Renal pelvis (tissue), 4 donors: ENCODE measurements around the gene ECPAS. TPM values are rescaled to one million over a fixed set of nuclear protein-coding genes. Genes with fewer than 3 reads are reported as not detected.
"Not testable (repeated sequence)": the region's sequence is repeated elsewhere in the genome, so short reads cannot be mapped to it uniquely, and the experiment has no call there.

Source experiments
- DNase-seq: peaks from one replicate; pipeline ENCODE4 v3.0.0-alpha.2; 2013
- polyA plus RNA-seq, 3 donors: library from polyadenylated mRNA; unstranded; fragments of 120-200 nt; gene quantifications; one replicate each; pipeline ENCODE4 v1.2.1, GENCODE V29; 2013; ENCODE audit not compliant: insufficient read length in 3 of 3

The ECPAS gene
- polyA plus RNA-seq, 3 donors, result 74.0 to 89.7 (median 77.7) TPM

- peak; percentile 68 for DNase-seq
Measured at GRCh38 chr9:111482694-111483438, 1.3 kb downstream of the ECPAS start.

GRCh38 chr9:111481885-111482636 is 2.1 kb downstream of the ECPAS start:
- peak; percentile 31 for DNase-seq

- DNase-seq, result no peak
Measured at GRCh38 chr9:111477677-111478076, 6.5 kb downstream of the ECPAS start.

GRCh38 chr9:111475195-111475594 is 9.0 kb downstream of the ECPAS start:
- no peak for DNase-seq

- DNase-seq, result no peak
Measured at GRCh38 chr9:111474385-111474784, 9.8 kb downstream of the ECPAS start.

GRCh38 chr9:111467778-111468367 is 16.3 kb downstream of the ECPAS start:
- DNase-seq, result no peak

- no peak for DNase-seq
Measured at GRCh38 chr9:111463048-111463447, 21.1 kb downstream of the ECPAS start.

GRCh38 chr9:111458139-111459009 is 25.8 kb downstream of the ECPAS start:
- DNase-seq, result no peak

GRCh38 chr9:111456529-111456928 is 27.7 kb downstream of the ECPAS start:
- no peak for DNase-seq

- no peak for DNase-seq
Measured at GRCh38 chr9:111455638-111456037, 28.5 kb downstream of the ECPAS start.

GRCh38 chr9:111454751-111455150 is 29.4 kb downstream of the ECPAS start:
- DNase-seq, result no peak

- DNase-seq, result no peak
Measured at GRCh38 chr9:111451570-111451969, 32.6 kb downstream of the ECPAS start.

- no peak for DNase-seq
Measured at GRCh38 chr9:111450124-111450523, 34.1 kb downstream of the ECPAS start.

- no peak for DNase-seq
Measured at GRCh38 chr9:111449705-111450104, 34.5 kb downstream of the ECPAS start.

- DNase-seq, result not testable (repeated sequence)
Measured at GRCh38 chr9:111445799-111446198, 38.4 kb downstream of the ECPAS start.

GRCh38 chr9:111443454-111443853 is 40.7 kb downstream of the ECPAS start:
- DNase-seq, result no peak

- no peak for DNase-seq
Measured at GRCh38 chr9:111442360-111443027, 41.7 kb downstream of the ECPAS start.

GRCh38 chr9:111440226-111440625 is 44.0 kb downstream of the ECPAS start:
- no peak for DNase-seq

- DNase-seq, result no peak
Measured at GRCh38 chr9:111438541-111439235, 45.5 kb downstream of the ECPAS start.

GRCh38 chr9:111436571-111436970 is 47.6 kb downstream of the ECPAS start:
- DNase-seq, result no peak

GRCh38 chr9:111433082-111433481 is 51.1 kb downstream of the ECPAS start:
- DNase-seq, result no peak
